CD14-positive monocyte (primary cell): ENCODE results near the gene CXorf65. TPM values are rescaled to one million over a fixed set of nuclear protein-coding genes. Genes with fewer than 3 reads are reported as not detected.

Source experiments
- DNase-seq, 3 donors: peaks; one replicate each; pipeline ENCODE4 v3.0.0-alpha.2; 2011 to 2022
- H2AFZ ChIP-seq: 2 replicates; pipeline ENCODE4 v1.6.0; 2012; ENCODE audit warnings: mild to moderate bottlenecking, low read depth, low read length, inconsistent platforms; ENCODE audit not compliant: insufficient read depth, poor library complexity, severe bottlenecking
- H3K27ac ChIP-seq, 2 donors: 1 replicate in 1 of 2; 2 replicates in 1 of 2; pipeline ENCODE4 v1.5.1; 2012 to 2013; ENCODE audit warnings: low read length in 2 of 2, control low read depth in 1 of 2, inconsistent platforms in 1 of 2, low read depth in 1 of 2, mild to moderate bottlenecking in 1 of 2
- H3K27me3 ChIP-seq, 2 donors: one replicate each; pipeline versions ENCODE4 v1.6.0 to v1.6.1; 2011 to 2013; ENCODE audit warnings: low read length in 2 of 2; ENCODE audit not compliant: control insufficient read depth in 2 of 2, insufficient read depth in 2 of 2
- H3K36me3 ChIP-seq, 2 donors: replicated peaks in 1 of 2; 1 replicate in 1 of 2; 2 replicates in 1 of 2; pipeline versions ENCODE4 v1.5.1 to v1.6.1; 2012 to 2013; ENCODE audit warnings: low read length in 2 of 2, control low read depth in 1 of 2, inconsistent platforms in 1 of 2, mild to moderate bottlenecking in 1 of 2; ENCODE audit not compliant: insufficient read depth in 2 of 2, control insufficient read depth in 1 of 2
- H3K4me1 ChIP-seq, 2 donors: 1 replicate in 1 of 2; 2 replicates in 1 of 2; pipeline versions ENCODE4 v1.5.1 to v1.6.1; 2012 to 2013; ENCODE audit warnings: low read length in 2 of 2, control low read depth in 1 of 2, inconsistent platforms in 1 of 2, mild to moderate bottlenecking in 1 of 2, moderate library complexity in 1 of 2; ENCODE audit not compliant: insufficient read depth in 2 of 2, control insufficient read depth in 1 of 2
- H3K4me2 ChIP-seq: replicated peaks from 2 replicates; pipeline ENCODE3; 2012; ENCODE audit warnings: low read length, moderate library complexity, mild to moderate bottlenecking; ENCODE audit not compliant: poor library complexity, severe bottlenecking; ENCODE audit errors: extremely low read depth
- H3K4me3 ChIP-seq, 3 experiments: fragments of 200-600 bp in 1 of 3; sonication (generic) in 1 of 3; replicated peaks in 1 of 3; 1 replicate in 2 of 3; 2 replicates in 1 of 3; pipeline ENCODE4 v1.5.1; 2011 to 2013; ENCODE audit warnings: low read length in 3 of 3, mild to moderate bottlenecking in 3 of 3, control low read depth in 2 of 3, low read depth in 2 of 3, inconsistent platforms in 1 of 3, moderate library complexity in 1 of 3
- H3K79me2 ChIP-seq: 2 replicates; pipeline ENCODE4 v1.6.0; 2012; ENCODE audit warnings: mild to moderate bottlenecking, control low read depth, inconsistent platforms, low read length, moderate library complexity; ENCODE audit not compliant: insufficient read depth
- H3K9ac ChIP-seq: 2 replicates; pipeline ENCODE4 v1.6.0; 2017; ENCODE audit warnings: low read length, mild to moderate bottlenecking; ENCODE audit not compliant: insufficient read depth, poor library complexity, severe bottlenecking
- H3K9me3 ChIP-seq, 2 donors: replicated peaks in 1 of 2; 1 replicate in 1 of 2; 2 replicates in 1 of 2; pipeline versions ENCODE4 v1.5.1 to v1.6.1; 2012 to 2013; ENCODE audit warnings: low read length in 2 of 2, control low read depth in 1 of 2; ENCODE audit not compliant: control insufficient read depth in 1 of 2, insufficient read depth in 1 of 2
- H4K20me1 ChIP-seq: 2 replicates; pipeline ENCODE4 v1.6.0; 2012; ENCODE audit warnings: mild to moderate bottlenecking, low read length, control low read depth, moderate library complexity; ENCODE audit not compliant: insufficient read depth
- H3K27ac Mint-ChIP-seq, 7 donors: one replicate each; pipeline ENCODE4 v1.8.0; 2020; ENCODE audit warnings: mild to moderate bottlenecking in 7 of 7, mixed read lengths in 7 of 7, moderate library complexity in 6 of 7, inconsistent platforms in 2 of 7
- H3K27me3 Mint-ChIP-seq, 3 donors: one replicate each; pipeline ENCODE4 v1.8.0; 2021 to 2022; ENCODE audit warnings: low read depth in 3 of 3, mild to moderate bottlenecking in 3 of 3, mixed read lengths in 3 of 3, moderate library complexity in 3 of 3, inconsistent platforms in 1 of 3
- H3K36me3 Mint-ChIP-seq, 2 donors: one replicate each; pipeline ENCODE4 v1.8.0; 2020; ENCODE audit warnings: mixed read lengths in 2 of 2, inconsistent platforms in 1 of 2, mild to moderate bottlenecking in 1 of 2
- H3K4me1 Mint-ChIP-seq: one replicate; pipeline ENCODE4 v1.8.0; 2020; ENCODE audit warnings: mild to moderate bottlenecking, mixed read lengths
- H3K4me3 Mint-ChIP-seq, 2 donors: one replicate each; pipeline ENCODE4 v1.8.0; 2020; ENCODE audit warnings: mild to moderate bottlenecking in 2 of 2, mixed read lengths in 2 of 2, moderate library complexity in 1 of 2
- H3K9me3 Mint-ChIP-seq, 7 donors: one replicate each; pipeline ENCODE4 v1.8.0; 2020 to 2022; ENCODE audit warnings: mixed read lengths in 7 of 7, mild to moderate bottlenecking in 6 of 7, moderate library complexity in 6 of 7, inconsistent platforms in 2 of 7
- CTCF ChIP-seq: fragments of 200-600 bp; IDR thresholded peaks from one replicate; pipeline ENCODE4 v1.8.0; 2022; ENCODE audit warnings: antibody characterized with exemption, mild to moderate bottlenecking
- WGBS: methylation state at CpG from one replicate; pipeline ENCODE4 v1.1.5; 2013; ENCODE audit warnings: missing lambda C conversion rate; ENCODE audit not compliant: insufficient coverage; 5-methylcytosine and 5-hydroxymethylcytosine counted together
- intact Hi-C, 2 donors: fragments of 100-400 bp; cut with micrococcal nuclease; formaldehyde crosslinking; loops; one replicate each; pipeline versions ENCODE4 v1.15.0 to v1.15.1; 2023
- polyA plus RNA-seq, 3 donors: library from polyadenylated mRNA; depleted of rRNA in 1 of 3; unstranded in 2 of 3; stranded (reverse) in 1 of 3; fragments of 300-500 nt in 2 of 3; fragments of >200 nt in 1 of 3; fragmentation: Illumina TruSeq in 2 of 3; gene quantifications; 1 replicate in 2 of 3; 2 replicates in 1 of 3; pipeline ENCODE4 v1.2.3, GENCODE V29; 2012 to 2021

Gene CXorf65
- polyA plus RNA-seq, 3 donors = 3.8 TPM; not detected in 2

- no peak within 1 kb of the TSS for H2AFZ ChIP-seq
- no peaks in the 10 kb centered on the region for H3K9me3 ChIP-seq
- no peak for DNase-seq
- Mint-ChIP-seq H3K36me3 (peaks cover 16 to 26% of the 10 kb centered on the region in 2 donors), H3K27ac (peak within 1 kb of the TSS in 6 of 7 donors; percentile 22 to 68 (median 46)), H3K9me3 (peaks cover 0 to 5% (median 0%) of the 10 kb centered on the region in 7 donors), H3K27me3 (peaks cover 0 to 17% (median 0%) of the 10 kb centered on the region in 3 donors), H3K4me1 (peaks cover 34% of the 10 kb centered on the region), H3K4me3 (peak within 1 kb of the TSS; percentile 34 to 42)
- TF ChIP-seq CTCF = no peak
- no peaks in the 10 kb centered on the region for H3K79me2 ChIP-seq
- H3K4me3 ChIP-seq = peak within 1 kb of the TSS in 1 of 3 experiments; percentile 69
- H3K4me1 ChIP-seq = peaks cover 17 to 29% of the 10 kb centered on the region in 2 donors
- H4K20me1 ChIP-seq = no peaks in the 10 kb centered on the region
- no CpG with 5 or more reads among the region's 28 CpGs for WGBS
- no peaks in the 10 kb centered on the region for H3K27me3 ChIP-seq
- peak within 1 kb of the TSS; percentile 70 for H3K4me2 ChIP-seq
- intact Hi-C loops = no loop called here
- H3K36me3 ChIP-seq = peaks cover 19 to 25% of the 10 kb centered on the region in 2 donors
- no peak within 1 kb of the TSS for H3K27ac ChIP-seq
- H3K9ac ChIP-seq = peak within 1 kb of the TSS; percentile 4
These were observed 38.1 kb upstream of the CXorf65 start, which contains the start of gene NLGN3 for GRCh38 chrX:71144651-71145050. NLGN3 (plus strand) TSS chrX:71144841; CDS start chrX:71147750, 2,909 bp downstream.

GRCh38 chrX:71143508-71143907 is 37.0 kb upstream of the CXorf65 start:
- Histone ChIP-seq H3K27ac (no peak overlapping the region), H3K79me2 (no peaks in the 10 kb centered on the region), H2AFZ (no peak overlapping the region), H3K27me3 (no peaks in the 10 kb centered on the region), H4K20me1 (no peaks in the 10 kb centered on the region), H3K4me2 (no peak overlapping the region), H3K9me3 (no peaks in the 10 kb centered on the region), H3K36me3 (peaks cover 26 to 35% of the 10 kb centered on the region in 2 donors), H3K4me1 (peaks cover 17 to 29% of the 10 kb centered on the region in 2 donors), H3K9ac (no peak overlapping the region), H3K4me3 (no peak overlapping the region)
- Mint-ChIP-seq H3K4me3 (no peak overlapping the region), H3K9me3 (peaks cover 0 to 5% (median 0%) of the 10 kb centered on the region in 7 donors), H3K27me3 (peaks cover 0 to 17% (median 0%) of the 10 kb centered on the region in 3 donors), H3K36me3 (peaks cover 25 to 38% of the 10 kb centered on the region in 2 donors), H3K4me1 (peaks cover 34% of the 10 kb centered on the region), H3K27ac (peak overlapping the region in 3 of 7 donors; percentile 42 to 75 (median 46))
- intact Hi-C loops = no loop called here
- DNase-seq = no peak
- WGBS = 80% methylated on average over 1 of the region's 6 CpGs
- TF ChIP-seq CTCF = no peak
